Endometrial microvascular endothelial cells (primary cell): ENCODE results near the gene GPR39. TPM values are rescaled to one million over a fixed set of nuclear protein-coding genes. Genes with fewer than 3 reads are reported as not detected.

Experiments used
- in situ Hi-C: cut with HindIII; loops from 2 replicates; pipeline ENCODE4 v1.10.0; 2017; ENCODE audit warnings: low sequenced_read_pairs, low pct_unique_long_range_greater_than_20kb; ENCODE audit errors: inconsistent ontology term
- total RNA-seq: library from RNA; depleted of rRNA; stranded (reverse); fragments of >200 nt; gene quantifications from one replicate; pipeline ENCODE4 v1.2.3, GENCODE V29; 2015; ENCODE audit errors: inconsistent ontology term

Gene GPR39
- total RNA-seq, 1 donor from 2014 or later: 0.74 TPM

GRCh38 chr2:132542953-132543569 lies 126.5 kb downstream of the GPR39 start:
- in situ Hi-C loops: no loop called here

GRCh38 chr2:132544006-132544630 lies 127.5 kb downstream of the GPR39 start:
- in situ Hi-C loops: no loop called here

GRCh38 chr2:132547090-132547687 lies 130.6 kb downstream of the GPR39 start:
- in situ Hi-C loops: no loop called here

- in situ Hi-C loops: no loop called here
Observed at GRCh38 chr2:132549935-132550670, 133.5 kb downstream of the GPR39 start.

DNA sequence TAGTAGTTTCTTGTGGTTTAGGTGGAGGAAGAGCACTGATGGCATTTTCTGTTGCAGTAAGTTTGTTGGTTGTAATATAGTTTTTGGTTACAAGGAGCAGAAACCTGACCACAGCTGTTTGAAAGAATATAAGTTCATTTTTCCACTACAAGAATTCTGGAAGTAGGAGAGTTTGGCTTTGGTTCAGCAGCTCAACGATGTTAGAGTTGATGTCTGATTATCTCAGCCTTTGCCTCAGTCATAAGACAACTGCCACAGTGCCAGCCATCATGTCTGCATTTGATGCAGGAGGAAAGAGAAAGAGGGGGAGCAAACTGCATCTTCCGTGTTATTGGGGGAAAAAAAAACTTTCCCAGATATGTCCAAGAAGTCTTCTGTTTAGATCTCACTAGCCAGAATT lies 134.3 kb downstream of the GPR39 start:
- in situ Hi-C loops: no loop called here

- in situ Hi-C loops: no loop called here
Observed at GRCh38 chr2:132557694-132558093, 141.1 kb downstream of the GPR39 start.

- in situ Hi-C loops: no loop called here
Observed at GRCh38 chr2:132559326-132559725, 142.7 kb downstream of the GPR39 start.

DNA sequence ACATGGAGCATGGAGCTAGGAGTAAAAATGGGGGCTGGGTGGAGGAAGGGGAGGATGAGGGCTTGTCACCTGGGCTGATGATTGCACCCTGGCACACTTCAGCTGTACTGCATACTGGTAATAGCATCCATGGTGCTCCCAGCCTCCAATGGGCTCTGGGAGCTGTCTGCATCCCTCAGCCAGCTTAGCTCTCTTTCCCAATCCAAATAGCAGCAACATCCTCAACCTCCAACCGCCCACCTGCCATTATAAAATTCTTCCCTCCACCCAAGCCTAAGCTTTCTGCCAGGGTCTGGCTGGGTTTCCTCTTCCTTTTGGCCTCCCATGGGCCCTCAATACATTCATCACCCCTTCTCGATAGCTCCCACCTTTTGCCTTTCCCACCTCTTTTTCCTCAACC lies 143.3 kb downstream of the GPR39 start:
- in situ Hi-C loops: no loop called here

GRCh38 chr2:132560562-132560961 lies 144.0 kb downstream of the GPR39 start:
- in situ Hi-C loops: no loop called here

- in situ Hi-C loops: no loop called here
Observed at GRCh38 chr2:132562245-132562644, 145.6 kb downstream of the GPR39 start.

DNA sequence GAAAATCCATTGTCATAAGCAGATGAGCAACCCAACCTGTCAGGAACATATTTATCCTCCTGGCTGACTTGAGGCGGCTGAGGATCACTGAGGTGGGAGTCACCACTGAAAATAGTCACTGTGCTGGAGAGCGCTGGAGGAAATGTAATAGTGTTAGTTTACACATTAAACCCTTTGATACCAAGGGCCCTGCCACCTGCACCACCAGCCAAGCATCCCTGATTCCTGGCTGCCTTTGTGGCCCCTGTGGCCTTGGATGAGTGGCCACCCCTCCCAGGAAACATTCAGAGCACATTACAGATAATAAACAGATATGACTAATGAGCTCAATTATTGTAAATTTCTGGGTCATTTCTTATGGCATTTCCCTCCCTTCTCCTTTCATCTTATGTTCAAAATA lies 147.5 kb downstream of the GPR39 start:
- in situ Hi-C loops: no loop called here

- in situ Hi-C loops: no loop called here
Observed at GRCh38 chr2:132566379-132566778, 149.8 kb downstream of the GPR39 start.

- in situ Hi-C loops: no loop called here
Observed at GRCh38 chr2:132567682-132568081, 151.1 kb downstream of the GPR39 start.

GRCh38 chr2:132568656-132569055 lies 152.1 kb downstream of the GPR39 start:
- in situ Hi-C loops: no loop called here

GRCh38 chr2:132573444-132574007 lies 156.9 kb downstream of the GPR39 start:
- in situ Hi-C loops: no loop called here

DNA sequence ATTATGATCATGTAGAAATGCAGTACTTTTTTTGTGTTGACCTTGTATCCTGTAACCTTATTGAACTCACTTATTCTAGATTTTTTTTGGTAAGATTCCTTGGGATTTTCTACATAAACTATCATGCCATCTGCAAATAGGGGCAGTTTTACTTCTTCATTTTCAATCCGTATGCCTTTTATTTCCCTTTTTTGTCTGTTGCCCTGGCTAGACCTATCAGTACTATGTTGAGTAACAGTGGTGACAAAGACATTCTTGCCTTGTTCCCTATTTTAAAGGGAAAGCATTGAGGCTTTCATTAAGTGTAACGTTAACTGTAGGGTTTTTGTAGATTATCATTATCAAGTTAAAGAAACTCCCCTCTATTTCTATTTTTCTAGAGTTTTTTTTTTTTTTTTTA lies 161.1 kb downstream of the GPR39 start:
- in situ Hi-C loops: no loop called here

- in situ Hi-C loops: no loop called here
Observed at GRCh38 chr2:132581591-132581990, 165.0 kb downstream of the GPR39 start.

DNA sequence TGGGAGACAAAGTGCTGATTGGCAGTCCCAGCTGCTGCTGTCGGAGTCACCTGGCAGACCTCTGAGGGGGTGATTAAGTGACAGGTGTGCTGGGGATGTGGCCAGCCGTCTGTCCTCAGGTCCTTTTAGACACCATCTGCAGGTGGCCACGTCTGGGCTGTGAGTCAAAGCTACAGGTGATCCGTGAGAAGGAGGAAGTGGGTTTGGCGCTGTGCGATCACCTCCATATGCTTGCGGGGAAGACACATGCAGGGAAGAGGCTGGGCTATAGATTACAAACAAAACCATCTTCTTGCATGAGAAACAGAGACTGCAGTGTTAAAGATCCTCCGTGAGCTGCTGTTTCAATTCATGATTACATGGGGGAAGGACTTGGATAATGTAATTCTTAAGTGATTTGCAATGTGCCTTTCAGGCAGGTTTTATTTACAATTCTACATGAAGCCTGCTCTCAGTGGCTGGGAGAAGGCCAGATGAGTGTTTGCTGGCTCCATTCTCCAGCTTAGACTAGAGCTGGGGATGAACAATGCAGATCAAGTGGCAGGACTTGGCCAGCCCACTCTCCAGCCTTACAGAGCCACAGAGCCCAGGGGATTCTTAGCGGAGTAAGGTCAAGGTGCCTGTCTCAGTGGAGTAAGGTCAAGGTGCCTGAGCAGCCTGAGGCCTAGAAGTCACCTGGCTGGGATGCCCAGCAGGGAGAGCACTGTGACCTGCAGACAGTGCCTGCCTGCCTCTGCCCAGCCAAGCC lies 165.6 kb downstream of the GPR39 start:
- in situ Hi-C loops: no loop called here
